ENCODE measurements around the gene PCDHA8. TPM values are rescaled to one million over a fixed set of nuclear protein-coding genes. Genes with fewer than 3 reads are reported as not detected.
A peak's percentile ranks its signal among the peaks of the same experiment; 100 is the strongest.
"Not testable (repeated sequence)": the region's sequence is repeated elsewhere in the genome, so short reads cannot be mapped to it uniquely, and the experiment has no call there.

The PCDHA8 gene
- total RNA-seq, 2 donors from 2014 or later, result not detected

- Mint-ChIP-seq H3K27ac (peak within 1 kb of the TSS in 1 of 2 donors; percentile 57), H3K36me3 (peaks cover 19 to 32% of the 10 kb centered on the region in 2 donors), H3K9me3 (peaks cover 11 to 19% of the 10 kb centered on the region in 2 donors)
- ATAC-seq (no peak), DNase-seq (ENCODE audit: low spot score in 2 of 2) (no peak)
These were observed 15.0 kb downstream of the PCDHA8 start, which contains the start of gene PCDHA10 for GRCh38 chr5:140855772-140856674. PCDHA10 (plus strand) TSS chr5:140855897; CDS start chr5:140856049, 152 bp downstream.

GRCh38 chr5:140857177-140857986, 16.4 kb downstream of the PCDHA8 start:
- H3K36me3 Mint-ChIP-seq, result peaks cover 33 to 38% of the 10 kb centered on the region in 2 donors
- H3K9me3 Mint-ChIP-seq, result peaks cover 11 to 25% of the 10 kb centered on the region in 2 donors
- ATAC-seq (no peak), DNase-seq (ENCODE audit: low spot score in 2 of 2) (no peak)
- no peak overlapping the region for H3K27ac Mint-ChIP-seq

GRCh38 chr5:140857987-140858240, 16.9 kb downstream of the PCDHA8 start:
- no peak for DNase-seq (ENCODE audit: low spot score in 2 of 2)
- no peak overlapping the region for H3K27ac Mint-ChIP-seq
- H3K36me3 Mint-ChIP-seq, result peaks cover 36 to 43% of the 10 kb centered on the region in 2 donors
- peaks cover 11 to 30% of the 10 kb centered on the region in 2 donors for H3K9me3 Mint-ChIP-seq
- ATAC-seq, result no peak

- Mint-ChIP-seq H3K36me3 (peaks cover 22 to 24% of the 10 kb centered on the region in 2 donors), H3K9me3 (peaks cover 3 to 11% of the 10 kb centered on the region in 2 donors), H3K27ac (no peak overlapping the region)
- no peak for DNase-seq (ENCODE audit: low spot score in 2 of 2)
- no peak for ATAC-seq
These were observed 21.7 kb downstream of the PCDHA8 start for GRCh38 chr5:140862441-140863295.

GRCh38 chr5:140868721-140869554, 28.0 kb downstream of the PCDHA8 start, which contains the start of gene PCDHA11:
PCDHA11 (plus strand) TSS chr5:140868957; CDS start chr5:140869104, 147 bp downstream.
- no peak within 1 kb of the TSS for H3K27ac Mint-ChIP-seq

GRCh38 chr5:140869555-140869886, 28.5 kb downstream of the PCDHA8 start:
- DNase-seq (ENCODE audit: low spot score in 2 of 2), result no peak
- peaks cover 12 to 20% of the 10 kb centered on the region in 2 donors for H3K9me3 Mint-ChIP-seq
- no peak for ATAC-seq
- no peak overlapping the region for H3K27ac Mint-ChIP-seq
- peaks cover 16 to 26% of the 10 kb centered on the region in 2 donors for H3K36me3 Mint-ChIP-seq

More at GRCh38 chr5:140868721-140869554, 28.0 kb downstream of the PCDHA8 start, which contains the start of gene PCDHA11:
- Mint-ChIP-seq H3K9me3 (peaks cover 10 to 16% of the 10 kb centered on the region in 2 donors), H3K36me3 (peaks cover 12 to 28% of the 10 kb centered on the region in 2 donors)
- no peak for DNase-seq (ENCODE audit: low spot score in 2 of 2)
- ATAC-seq, result no peak

GRCh38 chr5:140870221-140871201, 29.5 kb downstream of the PCDHA8 start:
- peaks cover 11 to 20% of the 10 kb centered on the region in 2 donors for H3K9me3 Mint-ChIP-seq

GRCh38 chr5:140875085-140876065, 34.4 kb downstream of the PCDHA8 start, which contains the start of gene PCDHA12:
PCDHA12 (plus strand) TSS chr5:140875308; CDS start chr5:140875473, 165 bp downstream.
- DNase-seq (ENCODE audit: low spot score in 2 of 2) (no peak), ATAC-seq (no peak)
- Mint-ChIP-seq H3K9me3 (peaks cover 12 to 28% of the 10 kb centered on the region in 2 donors), H3K27ac (peak within 1 kb of the TSS in 1 of 2 donors; percentile 61), H3K36me3 (peaks cover 6 to 28% of the 10 kb centered on the region in 2 donors)

More at GRCh38 chr5:140870221-140871201, 29.5 kb downstream of the PCDHA8 start:
- peaks cover 18 to 29% of the 10 kb centered on the region in 2 donors for H3K36me3 Mint-ChIP-seq
- no peak overlapping the region for H3K27ac Mint-ChIP-seq
- no peak for ATAC-seq
- DNase-seq (ENCODE audit: low spot score in 2 of 2), result no peak

GRCh38 chr5:140876541-140877261, 35.7 kb downstream of the PCDHA8 start:
- DNase-seq (ENCODE audit: low spot score in 2 of 2); ATAC-seq: not testable (repeated sequence)
- Mint-ChIP-seq H3K36me3 (peaks cover 9 to 27% of the 10 kb centered on the region in 2 donors), H3K27ac (peak overlapping the region in 1 of 2 donors; percentile 61), H3K9me3 (peaks cover 22 to 33% of the 10 kb centered on the region in 2 donors)

- peaks cover 25 to 33% of the 10 kb centered on the region in 2 donors for H3K9me3 Mint-ChIP-seq
- H3K36me3 Mint-ChIP-seq, result peaks cover 14 to 32% of the 10 kb centered on the region in 2 donors
- H3K27ac Mint-ChIP-seq, result no peak overlapping the region
- no peak for DNase-seq (ENCODE audit: low spot score in 2 of 2)
- ATAC-seq, result no peak
These were observed 36.2 kb downstream of the PCDHA8 start for GRCh38 chr5:140877262-140877581.

- Mint-ChIP-seq H3K9me3 (peaks cover 21 to 32% of the 10 kb centered on the region in 2 donors), H3K27ac (no peak within 1 kb of the TSS), H3K36me3 (peaks cover 16 to 27% of the 10 kb centered on the region in 2 donors)
- ATAC-seq (no peak), DNase-seq (ENCODE audit: low spot score in 2 of 2) (no peak)
These were observed 41.1 kb downstream of the PCDHA8 start, which contains the start of gene PCDHA13 for GRCh38 chr5:140881889-140882590. PCDHA13 (plus strand) TSS chr5:140882124; CDS start chr5:140882269, 145 bp downstream.

GRCh38 chr5:140882591-140882899, 41.6 kb downstream of the PCDHA8 start:
- Mint-ChIP-seq H3K9me3 (peaks cover 24 to 36% of the 10 kb centered on the region in 2 donors), H3K27ac (no peak overlapping the region), H3K36me3 (peaks cover 16 to 27% of the 10 kb centered on the region in 2 donors)
- DNase-seq (ENCODE audit: low spot score in 2 of 2) (no peak), ATAC-seq (no peak)

All from activated naive CD4-positive, alpha-beta T cell treated with anti-CD3 and anti-CD28 coated beads, Interleukin-2, amount 50 U/mL, for 72 hours (primary cell).